NCI-H526 (cell line): ENCODE data around the gene ZBED1.
"Not testable (repeated sequence)": the region's sequence is repeated elsewhere in the genome, so short reads cannot be mapped to it uniquely, and the experiment has no call there.

Experiments used
- DNase-seq, 2 experiments: peaks; one replicate each; lab custom pipeline; 2025; lab: John Stamatoyannopoulos, UW

ZBED1 gene

DNA sequence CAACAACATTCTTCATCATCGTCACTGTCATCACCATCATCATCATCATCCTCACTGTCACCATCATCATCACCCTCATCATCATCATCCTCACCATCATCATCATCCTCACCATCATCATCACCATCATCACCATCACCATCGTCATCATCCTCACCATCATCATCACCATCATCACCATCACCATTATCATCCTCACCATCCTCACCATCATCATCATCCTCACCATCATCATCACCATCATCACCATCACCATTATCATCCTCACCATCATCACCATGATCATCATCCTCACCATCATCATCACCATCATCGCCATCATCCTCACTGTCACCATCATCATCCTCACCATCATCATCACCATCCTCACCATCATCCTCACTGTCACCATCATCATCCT lies 18.9 kb upstream of the ZBED1 start:
- not testable (repeated sequence) for DNase-seq

- no peak for DNase-seq
Observed at GRCh38 chrX:2517055-2517454, 16.3 kb upstream of the ZBED1 start.

- no peak for DNase-seq
Observed at GRCh38 chrX:2516623-2517022, 15.8 kb upstream of the ZBED1 start.

GRCh38 chrX:2514131-2514530 lies 13.4 kb upstream of the ZBED1 start:
- DNase-seq = no peak

DNA sequence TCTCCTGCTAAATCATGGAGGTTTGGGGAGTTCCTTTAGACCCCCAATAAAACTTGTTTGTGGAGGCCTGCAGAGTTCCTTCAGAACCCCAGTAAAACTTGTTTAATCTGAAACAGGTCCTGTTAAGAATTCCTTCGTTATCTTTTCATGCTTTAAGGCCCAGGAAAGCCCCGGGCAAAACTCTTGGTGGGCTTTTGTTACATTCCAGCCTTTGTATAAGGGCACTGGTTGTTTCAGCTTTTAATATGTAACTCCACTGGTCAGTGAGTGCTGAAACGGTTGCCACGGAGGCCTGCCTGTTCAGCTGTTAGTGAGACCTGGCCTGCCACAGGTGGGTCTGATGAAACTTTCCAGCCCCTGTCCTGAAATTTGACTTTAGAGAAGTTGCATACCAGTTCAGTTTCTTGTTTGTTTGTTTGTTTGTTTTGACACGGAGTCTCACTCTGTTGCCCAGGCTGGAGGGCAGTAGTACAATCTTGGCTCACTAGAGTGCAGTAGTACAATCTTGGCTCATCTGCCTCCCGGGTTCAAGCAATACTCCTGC lies 12.4 kb upstream of the ZBED1 start:
- no peak for DNase-seq

- no peak for DNase-seq
Observed at GRCh38 chrX:2512501-2512900, 11.7 kb upstream of the ZBED1 start.

DNA sequence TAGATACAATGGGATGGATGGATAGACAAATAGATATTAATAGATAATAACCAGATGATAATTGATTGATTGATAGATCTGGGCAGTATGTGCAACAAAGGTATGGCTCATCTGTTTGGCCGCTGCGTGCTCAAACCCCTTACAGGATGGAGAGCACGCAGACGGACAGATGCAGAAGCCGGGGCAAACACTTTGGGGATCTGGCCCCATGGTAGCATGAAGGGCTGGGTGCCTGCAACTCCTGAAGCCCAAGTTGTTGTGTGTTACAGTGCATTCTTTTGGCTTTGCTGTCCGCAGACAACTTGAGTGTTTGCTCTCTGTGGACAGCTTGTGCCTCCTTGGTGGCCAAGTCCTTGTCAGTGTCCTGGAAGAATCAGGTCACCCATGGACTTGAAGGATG lies 10.6 kb upstream of the ZBED1 start:
- DNase-seq = no peak

DNA sequence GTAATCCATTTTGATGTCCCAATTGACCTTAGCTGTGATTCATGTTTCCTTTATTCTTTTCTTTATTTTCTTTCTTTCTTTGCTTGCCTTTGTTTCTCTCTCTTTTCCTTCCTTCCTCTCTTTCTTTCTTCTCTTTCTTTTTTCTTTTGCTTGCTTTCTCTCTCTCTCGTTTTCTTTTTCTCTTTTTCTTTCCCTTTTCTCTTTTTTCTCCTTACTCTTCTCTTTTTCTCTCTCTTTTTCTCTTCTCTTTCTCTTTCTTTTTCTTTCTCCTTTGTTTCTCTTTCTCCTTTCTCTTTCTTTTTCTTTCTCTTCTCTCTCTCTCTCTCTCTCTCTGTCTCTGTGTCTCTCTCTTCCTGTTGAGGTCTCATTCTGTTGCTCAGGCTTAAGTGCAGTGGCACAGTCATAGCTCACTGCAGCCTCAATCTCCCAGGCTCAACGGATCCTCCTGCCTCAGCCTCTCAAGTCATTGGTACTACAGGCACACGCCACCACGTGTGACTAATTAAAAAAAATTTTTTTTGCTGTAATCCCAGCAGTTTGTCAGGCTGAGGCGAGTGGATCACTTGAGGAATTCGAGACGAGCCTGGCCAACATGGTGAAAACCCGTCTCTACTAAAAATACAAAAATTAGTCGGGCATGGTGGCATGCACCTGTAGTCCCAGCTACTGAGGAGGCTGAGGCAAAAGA lies 8.0 kb upstream of the ZBED1 start:
- DNase-seq = no peak

DNA sequence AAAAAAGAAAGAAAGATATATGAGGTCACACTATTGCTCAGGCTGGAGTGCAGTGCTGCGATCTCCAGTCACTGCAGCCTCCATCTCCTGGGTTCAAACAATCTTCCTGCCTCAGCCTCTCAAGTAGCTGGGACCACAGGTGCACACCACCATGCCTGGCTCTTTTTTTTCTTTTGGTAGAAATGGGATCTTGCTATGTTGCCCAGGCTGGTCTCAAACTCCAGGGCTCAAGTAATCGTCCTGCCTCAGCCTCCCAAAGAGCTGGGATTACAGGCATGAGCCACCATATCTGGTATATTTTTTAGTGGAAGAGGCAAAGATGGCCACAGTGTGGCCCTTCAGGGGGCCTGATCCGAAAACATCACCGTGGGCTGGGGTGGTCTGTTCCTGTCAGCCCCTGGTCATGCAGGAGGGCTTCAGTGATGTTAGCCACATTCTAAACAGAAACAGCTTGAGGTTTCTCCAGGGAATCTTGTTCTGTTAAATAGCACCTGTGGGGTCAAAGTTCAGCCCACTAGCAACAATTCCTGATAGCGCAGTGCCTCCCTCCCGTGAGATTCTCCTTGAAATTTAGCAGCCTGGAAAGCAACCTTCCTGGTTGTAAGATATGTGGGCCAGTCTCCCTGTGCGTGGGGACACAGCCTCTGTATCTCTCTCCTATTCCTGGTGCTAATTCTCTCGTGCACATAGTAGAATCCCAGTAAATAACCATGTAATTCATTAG lies 7.3 kb upstream of the ZBED1 start:
- no peak for DNase-seq

DNA sequence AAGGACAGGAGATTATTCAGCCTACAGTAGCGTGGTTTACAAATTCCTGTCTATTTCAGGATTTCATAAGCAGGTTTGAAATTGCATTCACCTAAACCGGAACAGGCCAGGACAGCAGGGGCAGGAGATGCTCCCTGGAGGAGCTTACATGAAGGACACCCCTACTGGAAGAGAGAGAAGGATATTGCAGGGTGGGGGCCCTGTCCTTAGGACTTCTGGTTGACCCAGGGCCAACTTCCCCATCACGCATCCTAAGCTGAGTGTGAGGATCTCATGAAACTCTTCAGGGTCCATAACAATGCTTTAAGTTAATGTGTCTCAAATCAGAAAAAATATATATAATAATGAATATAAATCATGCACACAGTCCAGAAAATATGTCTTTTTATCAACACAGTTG lies 6.4 kb upstream of the ZBED1 start:
- DNase-seq = no peak

GRCh38 chrX:2505341-2505740 lies 4.6 kb upstream of the ZBED1 start:
- DNase-seq = not testable (repeated sequence)

- no peak for DNase-seq
Observed at GRCh38 chrX:2504706-2505332, 4.0 kb upstream of the ZBED1 start.

- DNase-seq = no peak
Observed at GRCh38 chrX:2503591-2504500, 3.1 kb upstream of the ZBED1 start.

DNA sequence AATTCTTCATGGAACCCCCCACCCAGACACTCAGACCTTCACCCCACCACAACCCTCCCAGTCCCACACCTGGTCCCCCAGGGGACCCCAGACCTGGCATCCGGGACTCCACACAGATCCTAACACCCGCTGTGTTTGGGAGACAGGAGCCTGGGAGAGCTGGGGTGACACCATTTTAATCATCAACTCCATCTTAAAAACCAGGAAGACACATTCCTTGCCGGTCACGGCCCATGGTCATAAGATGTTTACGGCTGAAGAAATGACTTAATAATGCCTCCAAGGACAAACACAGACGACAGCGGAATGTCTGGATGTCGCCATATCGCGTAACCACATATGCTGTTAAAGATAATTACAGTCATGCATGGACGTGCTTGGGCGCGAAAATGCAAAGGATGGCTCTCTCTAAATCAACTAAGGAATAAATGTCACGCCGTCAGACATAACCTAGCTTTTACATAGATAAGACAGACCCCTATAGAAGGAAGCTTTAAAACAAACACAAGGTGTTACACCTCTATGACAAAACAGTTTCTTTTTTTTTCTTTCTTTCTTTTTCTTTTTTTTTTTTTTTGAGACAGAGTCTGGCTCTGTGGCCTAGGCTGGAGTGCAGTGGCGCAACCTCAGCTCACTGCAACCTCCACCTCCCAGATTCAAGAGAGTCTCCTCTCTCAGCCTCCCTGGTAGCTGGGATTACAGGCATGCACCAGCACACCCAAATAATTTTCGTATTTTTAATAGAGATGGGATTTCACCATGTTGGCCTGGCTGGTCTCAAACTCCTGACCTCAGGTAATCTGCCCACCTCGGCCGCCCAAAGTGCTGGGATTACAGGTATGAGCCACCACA lies 2.1 kb upstream of the ZBED1 start:
- DNase-seq = no peak

DNA sequence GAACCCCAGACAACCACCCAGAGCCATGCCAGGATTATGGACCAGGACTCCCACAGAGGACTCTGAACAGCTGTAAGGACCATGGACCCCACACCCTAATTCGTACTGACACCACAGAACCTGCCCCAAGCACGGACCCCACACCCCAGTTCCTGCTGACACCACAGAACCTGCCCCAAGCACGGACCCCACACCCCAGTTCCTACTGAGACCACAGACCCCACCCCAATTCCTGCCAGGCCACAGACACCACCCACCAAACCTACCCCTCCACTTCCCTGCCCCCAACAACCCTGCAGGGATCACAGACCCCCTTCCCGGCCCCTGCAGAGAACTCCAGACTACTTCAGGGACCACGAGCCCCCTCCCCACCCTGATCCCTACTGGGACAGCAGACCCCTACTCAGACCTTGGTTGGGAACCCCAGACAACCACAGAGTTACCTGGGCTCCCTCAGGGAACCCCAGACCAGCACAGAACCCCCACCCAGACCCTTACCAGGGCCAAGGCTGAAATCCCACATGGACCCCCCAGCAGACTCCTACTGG lies 1.4 kb upstream of the ZBED1 start:
- no peak for DNase-seq

DNA sequence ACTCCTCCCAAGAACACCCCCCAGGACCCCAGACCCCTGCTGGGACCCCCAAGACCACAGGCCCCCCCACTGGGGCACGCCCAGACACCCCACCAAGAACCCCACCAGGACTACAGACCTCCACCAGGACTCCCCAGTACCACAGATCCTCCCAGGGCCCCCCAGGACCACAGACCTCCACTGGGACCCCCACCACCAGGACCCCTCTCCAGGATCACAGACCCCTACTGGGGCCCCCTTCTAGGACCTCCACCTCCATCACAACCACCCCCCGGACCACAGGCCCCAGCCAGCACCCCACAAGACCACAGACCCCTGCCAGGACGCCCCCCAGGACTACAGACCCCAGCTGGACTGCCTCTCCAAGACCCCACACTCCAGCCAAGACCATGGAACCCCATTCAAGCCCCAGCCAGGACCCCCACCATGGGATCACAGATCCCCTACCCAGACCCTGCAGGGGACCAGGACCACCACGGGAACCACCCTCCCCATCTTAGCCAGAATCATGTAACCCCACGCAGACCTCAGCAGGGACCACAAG lies 855 bp upstream of the ZBED1 start:
- DNase-seq = no peak

GRCh38 chrX:2500091-2500802 lies 529 bp downstream of the ZBED1 start:
- DNase-seq = no peak

DNA sequence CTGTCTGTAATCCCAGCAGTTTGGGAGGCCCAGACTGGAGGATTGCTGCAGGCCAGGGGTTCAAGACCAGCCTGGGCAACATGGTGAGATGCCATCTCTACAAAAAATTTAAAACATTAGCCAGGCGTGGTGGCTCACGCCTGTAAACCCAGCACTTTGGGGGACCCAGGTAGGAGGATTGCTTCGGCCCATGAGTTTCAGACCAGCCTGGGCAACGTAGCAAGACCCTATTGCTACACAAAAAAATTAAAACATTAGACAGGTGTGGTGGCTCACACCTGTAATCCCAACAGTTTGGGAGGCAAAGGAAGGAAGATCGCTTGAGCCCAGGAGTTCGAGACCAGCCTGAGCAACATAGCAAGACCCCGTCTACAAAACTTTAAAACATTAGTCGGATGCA lies 1.3 kb downstream of the ZBED1 start:
- no peak for DNase-seq

DNA sequence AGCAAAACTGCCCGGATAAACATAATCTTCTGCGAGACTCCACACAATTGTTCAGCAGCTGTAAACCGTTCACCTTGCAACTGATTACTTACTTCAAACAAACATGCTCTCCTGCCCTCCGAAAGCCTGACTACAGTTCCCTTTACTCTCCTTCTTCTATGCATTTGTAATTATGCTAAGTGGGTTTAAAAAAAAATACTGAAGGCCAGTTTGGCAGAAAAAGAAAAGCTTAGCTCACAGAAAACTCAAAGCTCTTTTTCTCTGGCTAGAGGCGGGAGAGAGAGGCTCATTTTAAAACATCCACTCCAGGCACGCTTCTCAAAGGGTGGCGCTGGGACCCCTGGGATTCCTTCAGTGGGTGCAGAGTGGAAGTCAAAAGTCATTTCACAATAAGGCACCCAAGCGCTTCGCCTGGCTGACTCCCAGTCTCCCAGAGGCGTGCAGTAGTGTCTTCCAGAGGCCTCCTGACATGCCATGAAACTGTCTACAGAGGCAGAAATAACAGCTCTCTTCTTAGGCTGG lies 1.9 kb downstream of the ZBED1 start:
- DNase-seq = no peak
